ENCODE results near the gene RBM33.

Gene RBM33, protein sequence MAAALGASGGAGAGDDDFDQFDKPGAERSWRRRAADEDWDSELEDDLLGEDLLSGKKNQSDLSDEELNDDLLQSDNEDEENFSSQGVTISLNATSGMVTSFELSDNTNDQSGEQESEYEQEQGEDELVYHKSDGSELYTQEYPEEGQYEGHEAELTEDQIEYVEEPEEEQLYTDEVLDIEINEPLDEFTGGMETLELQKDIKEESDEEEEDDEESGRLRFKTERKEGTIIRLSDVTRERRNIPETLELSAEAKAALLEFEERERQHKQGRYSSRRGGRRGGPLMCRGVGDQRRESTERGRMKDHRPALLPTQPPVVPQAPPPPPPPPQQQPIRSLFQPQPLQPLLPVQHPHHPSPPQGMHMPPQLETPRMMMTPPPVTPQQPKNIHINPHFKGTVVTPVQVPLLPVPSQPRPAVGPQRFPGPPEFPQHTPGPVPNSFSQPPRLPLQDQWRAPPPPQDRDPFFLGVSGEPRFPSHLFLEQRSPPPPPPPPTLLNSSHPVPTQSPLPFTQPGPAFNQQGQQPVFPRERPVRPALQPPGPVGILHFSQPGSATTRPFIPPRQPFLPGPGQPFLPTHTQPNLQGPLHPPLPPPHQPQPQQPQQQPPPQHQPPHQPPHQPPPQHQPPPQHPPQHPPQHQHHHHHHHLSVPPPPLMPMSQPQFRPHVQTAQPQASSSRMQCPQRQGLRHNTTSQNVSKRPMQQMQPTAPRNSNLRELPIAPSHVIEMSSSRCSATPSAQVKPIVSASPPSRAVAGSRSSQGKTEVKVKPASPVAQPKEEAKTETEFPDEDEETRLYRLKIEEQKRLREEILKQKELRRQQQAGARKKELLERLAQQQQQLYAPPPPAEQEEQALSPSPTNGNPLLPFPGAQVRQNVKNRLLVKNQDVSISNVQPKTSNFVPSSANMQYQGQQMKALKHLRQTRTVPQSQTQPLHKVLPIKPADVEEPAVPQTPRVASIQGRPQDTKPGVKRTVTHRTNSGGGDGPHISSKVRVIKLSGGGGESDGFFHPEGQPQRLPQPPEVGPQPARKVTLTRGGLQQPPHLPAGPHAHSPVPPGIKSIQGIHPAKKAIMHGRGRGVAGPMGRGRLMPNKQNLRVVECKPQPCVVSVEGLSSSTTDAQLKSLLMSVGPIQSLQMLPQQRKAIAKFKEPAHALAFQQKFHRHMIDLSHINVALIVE

GRCh38 chr7:155644178-155644970 lies at the start of gene RBM33:
TSS of gene RBM33 (plus strand) at chr7:155644661. CDS start at chr7:155644877, 216 bp downstream.
- peaks cover 36% of the 10 kb centered on the region for H3K9me3 ChIP-seq (ENCODE audit: insufficient read depth, low read length)
- H3K9ac ChIP-seq (ENCODE audit: insufficient read length, low read depth): peak within 1 kb of the TSS; percentile 97
- no peaks in the 10 kb centered on the region for H3K4me1 ChIP-seq (ENCODE audit: insufficient read depth, insufficient read length)
- H3K4me3 ChIP-seq (ENCODE audit: insufficient read length, low read depth): peak within 1 kb of the TSS; percentile 89
- peak; percentile 68 for DNase-seq (ENCODE audit: low read depth, low spot score)
- H3K36me3 ChIP-seq (ENCODE audit: insufficient read depth, insufficient read length, low read length): peaks cover 42% of the 10 kb centered on the region
- H3K27me3 ChIP-seq (ENCODE audit: insufficient read depth, insufficient read length): no peaks in the 10 kb centered on the region
- no peak for TF ChIP-seq ZNF274 (IDR thresholded peaks at IDR 0.05; ENCODE audit: low read depth, low read length)
- no peak for TF ChIP-seq SUZ12 (IDR thresholded peaks at IDR 0.05; ENCODE audit: extremely low read depth, insufficient read depth, insufficient read length)
- TF ChIP-seq YY1 (IDR thresholded peaks at IDR 0.05; ENCODE audit: insufficient read depth, insufficient read length): peak; percentile 61

GRCh38 chr7:155594961-155595366 lies 49.5 kb upstream of the RBM33 start:
- Histone ChIP-seq H3K4me3 (ENCODE audit: insufficient read length, low read depth) (no peak overlapping the region), H3K4me1 (ENCODE audit: insufficient read depth, insufficient read length) (peaks cover 9% of the 10 kb centered on the region), H3K36me3 (ENCODE audit: insufficient read depth, insufficient read length, low read length) (no peaks in the 10 kb centered on the region), H3K27me3 (ENCODE audit: insufficient read depth, insufficient read length) (no peaks in the 10 kb centered on the region), H3K9me3 (ENCODE audit: insufficient read depth, low read length) (no peaks in the 10 kb centered on the region), H3K9ac (ENCODE audit: insufficient read length, low read depth) (no peak overlapping the region)
- TF ChIP-seq YY1 (IDR thresholded peaks at IDR 0.05; ENCODE audit: insufficient read depth, insufficient read length) (no peak), ZNF274 (IDR thresholded peaks at IDR 0.05; ENCODE audit: low read depth, low read length) (no peak), SUZ12 (IDR thresholded peaks at IDR 0.05; ENCODE audit: extremely low read depth, insufficient read depth, insufficient read length) (no peak)
- peak; percentile 9 for DNase-seq (ENCODE audit: low read depth, low spot score)

DNA sequence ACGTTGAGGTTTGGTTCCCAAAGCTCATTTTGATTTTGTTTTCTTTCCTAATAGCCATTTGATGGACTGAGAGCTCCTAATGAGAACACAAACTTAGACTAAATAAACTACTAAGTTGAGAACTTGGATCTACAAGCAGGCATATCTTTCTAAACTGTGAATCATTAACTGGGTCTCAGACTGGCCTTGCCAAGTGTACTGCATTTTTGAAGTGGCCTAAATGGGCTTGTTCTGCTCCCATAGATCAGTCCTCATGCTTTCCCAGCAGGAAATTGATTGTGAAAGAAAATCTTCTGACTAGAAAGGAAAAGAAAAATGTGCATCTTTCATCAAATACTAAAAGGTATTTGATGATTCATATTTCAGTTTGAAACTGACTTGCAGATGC lies 46.7 kb upstream of the RBM33 start:
- Histone ChIP-seq H3K4me3 (ENCODE audit: insufficient read length, low read depth) (no peak overlapping the region), H3K27me3 (ENCODE audit: insufficient read depth, insufficient read length) (no peaks in the 10 kb centered on the region), H3K4me1 (ENCODE audit: insufficient read depth, insufficient read length) (peaks cover 6% of the 10 kb centered on the region), H3K9ac (ENCODE audit: insufficient read length, low read depth) (no peak overlapping the region), H3K36me3 (ENCODE audit: insufficient read depth, insufficient read length, low read length) (no peaks in the 10 kb centered on the region), H3K9me3 (ENCODE audit: insufficient read depth, low read length) (no peaks in the 10 kb centered on the region)
- TF ChIP-seq ZNF274 (IDR thresholded peaks at IDR 0.05; ENCODE audit: low read depth, low read length): no peak
- TF ChIP-seq SUZ12 (IDR thresholded peaks at IDR 0.05; ENCODE audit: extremely low read depth, insufficient read depth, insufficient read length): no peak
- no peak for TF ChIP-seq YY1 (IDR thresholded peaks at IDR 0.05; ENCODE audit: insufficient read depth, insufficient read length)
- DNase-seq (ENCODE audit: low read depth, low spot score): no peak

DNA sequence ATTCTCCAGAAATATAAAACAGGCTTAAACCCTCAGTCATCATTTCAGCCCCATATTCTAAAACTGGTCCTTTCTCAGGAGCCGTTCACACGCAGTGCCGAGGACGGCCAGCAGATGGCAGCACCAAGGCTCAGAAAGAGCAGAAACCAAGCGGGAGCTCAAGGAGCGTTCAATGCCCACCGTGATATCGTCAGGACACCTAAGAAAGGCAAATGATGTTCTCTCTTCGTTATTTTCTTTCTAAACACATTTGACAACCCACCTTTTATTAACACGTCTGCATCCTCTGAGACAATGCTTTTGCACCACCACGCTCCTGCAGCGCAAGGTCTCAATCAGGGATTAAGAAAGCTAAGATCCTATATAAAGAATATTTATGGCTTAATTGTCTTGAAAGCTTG lies 45.7 kb upstream of the RBM33 start:
- TF ChIP-seq ZNF274 (IDR thresholded peaks at IDR 0.05; ENCODE audit: low read depth, low read length): no peak
- no peaks in the 10 kb centered on the region for H3K36me3 ChIP-seq (ENCODE audit: insufficient read depth, insufficient read length, low read length)
- peak; percentile 60 for DNase-seq (ENCODE audit: low read depth, low spot score)
- H3K9me3 ChIP-seq (ENCODE audit: insufficient read depth, low read length): no peaks in the 10 kb centered on the region
- no peak overlapping the region for H3K4me3 ChIP-seq (ENCODE audit: insufficient read length, low read depth)
- peaks cover 5% of the 10 kb centered on the region for H3K4me1 ChIP-seq (ENCODE audit: insufficient read depth, insufficient read length)
- H3K9ac ChIP-seq (ENCODE audit: insufficient read length, low read depth): no peak overlapping the region
- no peaks in the 10 kb centered on the region for H3K27me3 ChIP-seq (ENCODE audit: insufficient read depth, insufficient read length)

DNA sequence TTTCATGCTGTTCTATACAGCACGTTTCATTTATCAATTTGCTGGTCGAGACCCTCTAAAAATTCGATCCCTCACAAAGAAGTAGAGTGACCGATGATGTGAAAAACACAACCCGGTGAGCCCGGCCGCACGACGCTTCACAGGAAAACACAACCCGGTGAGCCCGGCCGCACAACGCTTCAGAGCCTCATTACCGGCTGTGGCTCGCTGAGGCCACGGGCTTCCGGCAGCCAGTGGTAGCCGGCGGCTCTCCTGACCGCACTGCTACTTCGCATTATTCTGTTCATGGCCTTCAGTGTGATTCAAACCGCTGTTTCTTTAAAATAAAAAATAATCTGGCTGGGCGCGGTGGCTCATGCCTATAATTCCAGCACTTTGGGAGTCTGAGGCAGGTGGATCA lies 42.3 kb upstream of the RBM33 start:
- no peak overlapping the region for H3K4me3 ChIP-seq (ENCODE audit: insufficient read length, low read depth)
- H3K36me3 ChIP-seq (ENCODE audit: insufficient read depth, insufficient read length, low read length): no peaks in the 10 kb centered on the region
- H3K9me3 ChIP-seq (ENCODE audit: insufficient read depth, low read length): no peaks in the 10 kb centered on the region
- no peaks in the 10 kb centered on the region for H3K4me1 ChIP-seq (ENCODE audit: insufficient read depth, insufficient read length)
- no peak for DNase-seq (ENCODE audit: low read depth, low spot score)
- no peak overlapping the region for H3K9ac ChIP-seq (ENCODE audit: insufficient read length, low read depth)
- H3K27me3 ChIP-seq (ENCODE audit: insufficient read depth, insufficient read length): no peaks in the 10 kb centered on the region
- TF ChIP-seq ZNF274 (IDR thresholded peaks at IDR 0.05; ENCODE audit: low read depth, low read length): no peak
- no peak for TF ChIP-seq SUZ12 (IDR thresholded peaks at IDR 0.05; ENCODE audit: extremely low read depth, insufficient read depth, insufficient read length)
- TF ChIP-seq YY1 (IDR thresholded peaks at IDR 0.05; ENCODE audit: insufficient read depth, insufficient read length): no peak

DNA sequence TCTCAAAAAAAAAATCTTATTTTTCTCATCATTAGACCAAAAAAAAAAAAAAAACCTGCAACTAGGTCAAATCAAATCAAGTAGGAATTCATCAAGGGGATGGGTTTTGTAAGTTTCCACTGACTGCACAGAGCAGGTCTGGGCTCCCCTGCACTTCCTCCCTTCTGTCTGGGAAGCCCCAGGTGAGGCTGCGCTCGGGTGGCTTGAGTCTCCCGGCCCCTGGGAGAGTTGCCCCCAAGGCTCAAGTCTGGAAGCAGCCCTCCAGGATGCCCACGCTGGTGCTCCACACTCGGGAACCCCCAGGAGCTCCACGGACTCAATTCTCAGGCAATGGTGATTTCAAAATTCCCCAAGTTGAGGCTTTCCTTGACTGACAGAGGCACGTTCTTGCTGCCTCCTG lies 41.7 kb upstream of the RBM33 start:
- no peak for DNase-seq (ENCODE audit: low read depth, low spot score)

More for the DNA sequence above, 41.7 kb upstream of the RBM33 start:
- H3K9ac ChIP-seq (ENCODE audit: insufficient read length, low read depth): no peak overlapping the region
- no peaks in the 10 kb centered on the region for H3K27me3 ChIP-seq (ENCODE audit: insufficient read depth, insufficient read length)
- H3K36me3 ChIP-seq (ENCODE audit: insufficient read depth, insufficient read length, low read length): no peaks in the 10 kb centered on the region
- no peaks in the 10 kb centered on the region for H3K4me1 ChIP-seq (ENCODE audit: insufficient read depth, insufficient read length)
- H3K4me3 ChIP-seq (ENCODE audit: insufficient read length, low read depth): no peak overlapping the region
- H3K9me3 ChIP-seq (ENCODE audit: insufficient read depth, low read length): no peaks in the 10 kb centered on the region
- no peak for TF ChIP-seq SUZ12 (IDR thresholded peaks at IDR 0.05; ENCODE audit: extremely low read depth, insufficient read depth, insufficient read length)

Data from NT2/D1 (cell line).